ENCODE measurements around the gene WWP2. TPM values are rescaled to one million over a fixed set of nuclear protein-coding genes. Genes with fewer than 3 reads are reported as not detected.
"Not testable (repeated sequence)": the region's sequence is repeated elsewhere in the genome, so short reads cannot be mapped to it uniquely, and the experiment has no call there.

Gene WWP2
- total RNA-seq, 1 experiment from 2014 or later, result 38.8 TPM

DNA sequence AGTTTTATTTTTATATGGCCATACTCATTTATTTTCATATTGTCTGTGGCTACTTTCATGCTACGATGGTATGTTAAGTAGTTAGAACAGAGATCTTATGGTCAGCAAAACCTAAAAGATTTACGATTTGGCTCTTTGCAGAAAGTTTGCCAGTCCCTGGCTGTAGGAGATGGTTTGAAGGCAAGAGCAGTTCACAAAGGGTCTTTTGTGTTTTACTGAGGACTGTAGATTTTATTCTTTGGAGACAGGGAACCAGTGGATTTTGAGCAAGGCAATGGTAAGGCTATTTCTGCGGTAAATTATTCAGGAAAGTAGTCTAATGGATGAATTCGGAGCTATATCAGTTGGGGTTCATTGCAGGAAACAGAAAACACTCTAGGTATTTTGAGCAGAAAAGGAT lies 90.7 kb downstream of the WWP2 start:
- no TSS peak for BruUV-seq (replicated peaks)
- intact Hi-C loops (cut with micrococcal nuclease; ENCODE audit: unreplicated experiment), result no loop called here
- Histone ChIP-seq H3K9me3 (ENCODE audit: insufficient read depth, low read depth) (no peaks in the 10 kb centered on the region), H3K36me3 (ENCODE audit: low read depth) (no peaks in the 10 kb centered on the region), H3K4me1 (replicated peaks; ENCODE audit: insufficient read depth) (no peaks in the 10 kb centered on the region), H3K27me3 (ENCODE audit: insufficient read depth, low read depth) (no peaks in the 10 kb centered on the region), H3K4me3 (no peak overlapping the region), H3K27ac (no peak overlapping the region), H3K79me2 (ENCODE audit: low read depth) (no peaks in the 10 kb centered on the region), H2AFZ (no peak overlapping the region), H3F3A (ENCODE audit: insufficient read depth, low read depth) (no peaks in the 10 kb centered on the region), H3K9me2 (ENCODE audit: insufficient read depth) (no peaks in the 10 kb centered on the region), H4K20me1 (ENCODE audit: insufficient read depth) (peaks cover 5% of the 10 kb centered on the region; the same call in 1 of the 2 replicates), H3K4me2 (no peak overlapping the region)
- DNase-seq, result no peak
- POLR2A ChIA-PET (ENCODE audit: unreplicated experiment), result no interaction called here
- CTCF ChIA-PET, result no interaction called here
- TF ChIP-seq CTCF (conservative IDR thresholded peaks at IDR 0.05) (no peak), EZH2 (IDR thresholded peaks at IDR 0.05; ENCODE audit: low read depth) (no peak)

DNA sequence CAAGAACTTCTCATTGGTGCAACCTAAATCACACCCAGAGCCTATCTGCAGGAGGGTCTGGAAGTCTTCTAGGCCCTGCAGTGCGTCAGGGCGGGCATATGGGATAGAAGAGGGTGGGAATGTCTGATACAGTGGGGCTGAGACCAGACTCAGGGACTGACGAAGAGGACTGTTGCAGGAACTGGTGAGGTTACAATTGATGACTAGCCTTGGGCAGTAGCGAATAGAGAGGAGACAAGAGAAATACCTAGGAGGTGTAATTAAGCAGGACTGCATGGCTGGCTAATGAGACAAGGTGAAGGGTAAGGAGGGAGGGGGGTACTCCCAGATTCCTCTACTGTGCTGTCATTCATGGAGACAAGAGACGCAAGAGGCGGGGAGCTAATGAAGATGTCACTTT lies 91.3 kb downstream of the WWP2 start:
- DNase-seq, result no peak
- Histone ChIP-seq H4K20me1 (ENCODE audit: insufficient read depth) (peaks cover 5% of the 10 kb centered on the region; the same call in 1 of the 2 replicates), H3K27ac (no peak overlapping the region), H3K27me3 (ENCODE audit: insufficient read depth, low read depth) (no peaks in the 10 kb centered on the region), H3K79me2 (ENCODE audit: low read depth) (no peaks in the 10 kb centered on the region), H3F3A (ENCODE audit: insufficient read depth, low read depth) (no peaks in the 10 kb centered on the region), H3K4me2 (no peak overlapping the region), H3K36me3 (ENCODE audit: low read depth) (no peaks in the 10 kb centered on the region), H3K9me3 (ENCODE audit: insufficient read depth, low read depth) (no peaks in the 10 kb centered on the region), H3K4me3 (no peak overlapping the region), H3K9me2 (ENCODE audit: insufficient read depth) (no peaks in the 10 kb centered on the region), H3K4me1 (replicated peaks; ENCODE audit: insufficient read depth) (peaks cover 4% of the 10 kb centered on the region), H2AFZ (no peak overlapping the region)
- POLR2A ChIA-PET (ENCODE audit: unreplicated experiment), result no interaction called here
- CTCF ChIA-PET, result no interaction called here
- TF ChIP-seq EZH2 (IDR thresholded peaks at IDR 0.05; ENCODE audit: low read depth) (no peak), CTCF (conservative IDR thresholded peaks at IDR 0.05) (no peak)
- intact Hi-C loops (cut with micrococcal nuclease; ENCODE audit: unreplicated experiment), result no loop called here
- BruUV-seq (replicated peaks), result no TSS peak

DNA sequence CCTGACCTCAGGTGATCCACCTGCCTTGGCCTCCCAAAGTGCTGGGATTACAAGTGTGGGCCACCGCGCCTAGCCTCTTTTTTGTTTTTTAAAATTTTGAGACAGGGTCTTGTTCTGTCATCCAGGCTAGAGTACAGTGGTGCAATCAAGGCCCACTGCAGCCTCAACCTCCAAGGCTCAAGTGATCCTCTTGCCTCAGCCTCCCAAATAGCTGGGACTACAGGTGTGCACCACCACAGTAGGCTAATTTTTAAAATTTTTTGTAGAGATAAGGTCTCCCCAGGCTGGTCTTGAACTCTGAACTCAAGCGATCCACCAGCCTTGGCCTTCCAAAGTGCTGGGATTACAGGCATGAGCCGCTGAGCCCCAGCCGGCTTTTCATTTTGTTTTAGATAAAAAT lies 92.6 kb downstream of the WWP2 start:
- H3K4me3 ChIP-seq; POLR2A ChIA-PET (ENCODE audit: unreplicated experiment); H3F3A ChIP-seq (ENCODE audit: insufficient read depth, low read depth); H2AFZ ChIP-seq; H3K4me2 ChIP-seq; CTCF ChIA-PET; H4K20me1 ChIP-seq (ENCODE audit: insufficient read depth); intact Hi-C loops (cut with micrococcal nuclease; ENCODE audit: unreplicated experiment); H3K9me3 ChIP-seq (ENCODE audit: insufficient read depth, low read depth); H3K36me3 ChIP-seq (ENCODE audit: low read depth); DNase-seq; H3K27me3 ChIP-seq (ENCODE audit: insufficient read depth, low read depth); H3K79me2 ChIP-seq (ENCODE audit: low read depth); H3K27ac ChIP-seq; H3K9me2 ChIP-seq (ENCODE audit: insufficient read depth); BruUV-seq (replicated peaks): not testable (repeated sequence)
- peaks cover 13% of the 10 kb centered on the region for H3K4me1 ChIP-seq (replicated peaks; ENCODE audit: insufficient read depth)

DNA sequence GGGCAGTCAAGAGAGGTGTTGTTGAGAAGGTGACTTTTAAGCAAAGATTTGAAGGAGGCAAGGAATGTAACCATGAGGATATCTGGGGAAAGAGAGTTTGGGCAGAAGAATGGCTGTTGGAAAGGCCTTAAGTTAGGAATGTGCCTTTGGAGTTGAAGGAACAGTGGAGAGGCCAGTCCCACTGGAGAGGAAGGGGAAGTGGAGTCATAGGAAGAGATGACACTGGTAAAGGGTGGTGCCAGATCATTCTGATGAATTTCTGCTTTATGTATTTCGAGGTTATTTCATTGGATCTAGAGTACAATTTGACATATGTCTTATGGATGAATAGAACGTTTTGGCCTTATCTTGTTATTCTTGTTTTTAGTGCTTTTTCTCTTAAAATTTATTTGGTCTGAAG lies 93.5 kb downstream of the WWP2 start:
- BruUV-seq (replicated peaks), result no TSS peak
- intact Hi-C loops (cut with micrococcal nuclease; ENCODE audit: unreplicated experiment), result no loop called here

More for the DNA sequence above, 93.5 kb downstream of the WWP2 start:
- no peak for TF ChIP-seq EZH2 (IDR thresholded peaks at IDR 0.05; ENCODE audit: low read depth)
- no peak overlapping the region for H2AFZ ChIP-seq
- ChIA-PET CTCF (no interaction called here), POLR2A (ENCODE audit: unreplicated experiment) (no interaction called here)
- H3K9me3 ChIP-seq (ENCODE audit: insufficient read depth, low read depth), result no peaks in the 10 kb centered on the region
- H3K4me3 ChIP-seq, result no peak overlapping the region
- H4K20me1 ChIP-seq (ENCODE audit: insufficient read depth), result peaks cover 5% of the 10 kb centered on the region; the same call in 1 of the 2 replicates
- no peaks in the 10 kb centered on the region for H3K36me3 ChIP-seq (ENCODE audit: low read depth)
- no peaks in the 10 kb centered on the region for H3F3A ChIP-seq (ENCODE audit: insufficient read depth, low read depth)
- no peaks in the 10 kb centered on the region for H3K9me2 ChIP-seq (ENCODE audit: insufficient read depth)
- H3K27me3 ChIP-seq (ENCODE audit: insufficient read depth, low read depth), result no peaks in the 10 kb centered on the region
- no peak overlapping the region for H3K27ac ChIP-seq
- no peaks in the 10 kb centered on the region for H3K79me2 ChIP-seq (ENCODE audit: low read depth)
- peaks cover 13% of the 10 kb centered on the region for H3K4me1 ChIP-seq (replicated peaks; ENCODE audit: insufficient read depth)
- H3K4me2 ChIP-seq, result no peak overlapping the region
- no peak for DNase-seq
